Medulla oblongata (tissue), 1 donor: ENCODE measurements around the gene INKA2.

Source experiments
- DNase-seq: peaks from one replicate; pipeline ENCODE4 v3.0.0-alpha.2; 2015; ENCODE audit errors: extremely low spot score

INKA2 gene

DNA sequence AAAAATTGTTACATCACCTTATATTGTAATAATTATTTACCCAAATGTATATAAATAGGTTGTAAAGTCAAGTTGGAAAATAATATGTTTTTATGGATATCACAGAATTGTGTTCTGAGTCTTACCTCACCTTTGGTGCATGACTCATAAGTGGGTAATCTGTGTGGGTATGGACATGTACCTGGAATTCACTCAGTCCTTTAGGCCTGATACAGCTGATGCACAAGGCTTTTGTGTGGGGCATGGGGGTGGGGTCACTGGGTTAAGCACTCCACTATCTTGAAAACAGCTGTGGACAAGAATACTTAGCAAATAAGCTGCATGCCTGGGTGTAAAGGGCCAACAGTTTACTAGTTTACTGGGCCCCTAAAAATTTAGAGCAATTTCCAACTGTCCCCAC lies 34.4 kb downstream of the INKA2 start:
- DNase-seq: no peak

DNA sequence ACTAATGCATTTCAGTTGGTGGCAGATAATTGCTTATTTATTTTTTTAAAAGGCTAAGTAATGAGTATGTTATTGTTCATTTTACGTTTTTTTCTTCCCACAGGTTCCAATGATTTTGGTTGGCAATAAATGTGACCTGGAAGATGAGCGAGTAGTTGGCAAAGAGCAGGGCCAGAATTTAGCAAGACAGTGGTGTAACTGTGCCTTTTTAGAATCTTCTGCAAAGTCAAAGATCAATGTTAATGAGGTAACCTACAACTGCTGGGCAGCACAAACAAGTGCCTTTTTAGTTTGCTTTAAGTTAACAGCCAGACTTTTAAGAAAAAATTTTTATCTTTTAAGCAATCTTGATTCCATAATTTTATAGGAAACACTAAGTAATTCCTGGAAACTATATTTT lies 35.0 kb downstream of the INKA2 start:
- DNase-seq: no peak

DNA sequence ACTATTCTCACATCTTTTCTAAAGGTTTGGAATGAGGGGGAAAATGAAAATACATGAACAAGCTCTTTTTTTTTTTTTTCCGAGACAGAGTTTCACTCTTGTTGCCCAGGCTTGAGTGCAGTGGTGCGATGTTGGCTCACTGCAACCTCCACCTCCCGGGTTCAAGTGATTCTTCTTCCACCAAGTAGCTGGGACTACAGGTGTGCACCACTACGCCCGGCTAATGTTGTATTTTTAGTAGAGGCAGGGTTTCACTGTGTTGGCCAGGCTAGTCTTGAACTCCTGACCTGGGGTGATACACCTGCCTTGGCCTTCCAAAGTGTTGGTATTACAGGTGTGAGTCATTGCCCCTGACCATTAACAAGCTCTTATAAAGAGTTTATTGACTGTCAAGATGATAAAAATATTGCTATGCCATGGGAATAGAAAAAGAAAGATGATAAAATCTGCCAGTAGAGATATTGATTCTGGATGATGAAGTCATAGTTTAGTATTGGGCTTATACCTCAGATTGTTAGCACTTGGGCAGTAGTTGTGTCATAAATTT lies 36.6 kb downstream of the INKA2 start:
- no peak for DNase-seq

DNA sequence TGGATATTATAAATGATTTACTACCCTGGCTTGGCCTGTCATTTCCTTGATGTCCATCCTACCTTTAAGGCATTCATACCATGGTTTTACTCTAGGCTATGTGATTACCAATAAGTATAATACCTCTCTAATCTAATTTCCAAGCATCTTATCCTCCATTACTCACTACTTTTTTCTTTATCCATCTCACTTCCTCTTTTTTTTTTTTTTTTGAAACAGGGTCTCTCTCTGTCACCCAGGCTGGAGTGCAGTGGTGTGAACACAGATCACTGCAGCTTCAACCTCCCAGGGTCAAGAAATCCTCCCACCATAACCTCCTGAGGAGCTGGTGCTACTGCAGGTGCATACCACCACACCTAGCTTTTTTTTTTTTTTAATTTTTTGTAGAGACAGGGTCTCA lies 39.9 kb downstream of the INKA2 start:
- no peak for DNase-seq

DNA sequence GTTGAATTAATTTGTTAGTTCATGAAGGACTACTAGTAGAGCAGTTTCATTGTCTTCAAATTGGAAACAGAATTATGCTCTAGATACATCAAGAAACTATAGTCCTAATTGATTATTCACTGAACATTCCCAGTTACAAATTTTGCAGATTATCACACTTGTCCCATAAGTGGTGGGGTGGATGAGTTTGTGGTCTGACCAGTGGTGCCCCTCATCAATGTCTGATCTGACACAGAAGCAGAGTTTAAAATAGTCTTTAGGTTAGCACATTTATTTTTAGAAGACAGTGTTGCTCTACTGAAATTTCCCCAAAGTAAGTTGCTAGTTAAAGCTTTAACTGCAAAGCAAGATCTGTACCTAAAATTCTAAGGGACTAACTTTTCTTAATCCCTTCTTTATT lies 42.9 kb downstream of the INKA2 start:
- DNase-seq: no peak

DNA sequence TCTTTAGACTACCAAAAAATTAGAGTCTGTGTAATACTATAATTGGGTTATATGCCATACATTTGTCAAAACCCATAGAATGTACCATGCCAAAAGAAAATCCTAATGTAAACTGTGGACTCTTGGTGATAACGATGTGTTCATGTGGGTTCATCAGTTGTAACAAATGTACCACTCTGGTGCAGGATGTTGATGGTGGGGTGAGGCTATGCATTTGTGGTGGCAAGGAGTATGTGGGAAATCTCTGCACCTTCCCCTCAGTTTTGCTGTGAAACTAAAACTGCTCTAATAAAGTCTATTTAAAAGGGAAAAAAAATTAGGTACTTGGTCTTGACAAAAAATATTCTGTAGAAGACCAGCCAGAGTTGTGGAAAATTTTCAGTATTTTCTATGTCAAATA lies 43.4 kb downstream of the INKA2 start:
- no peak for DNase-seq

DNA sequence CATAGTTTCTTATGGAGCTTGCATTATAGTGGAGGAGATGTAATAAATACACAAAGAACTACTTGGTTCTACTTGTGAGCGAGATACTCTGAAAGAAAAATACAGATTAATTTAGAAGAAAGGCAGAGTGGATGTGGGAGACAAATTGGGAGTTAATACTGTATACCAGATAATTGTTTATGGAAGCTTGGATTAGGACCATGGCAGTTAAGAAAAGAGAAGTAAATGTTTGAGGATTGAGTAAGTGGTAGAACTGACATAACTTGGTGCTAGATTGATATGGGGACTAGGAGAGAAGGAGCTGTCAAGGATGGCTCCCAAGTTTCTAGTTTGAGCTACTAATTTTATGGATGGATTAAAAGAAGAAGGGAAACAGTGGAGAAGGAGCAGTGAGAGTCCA lies 47.3 kb downstream of the INKA2 start:
- no peak for DNase-seq

DNA sequence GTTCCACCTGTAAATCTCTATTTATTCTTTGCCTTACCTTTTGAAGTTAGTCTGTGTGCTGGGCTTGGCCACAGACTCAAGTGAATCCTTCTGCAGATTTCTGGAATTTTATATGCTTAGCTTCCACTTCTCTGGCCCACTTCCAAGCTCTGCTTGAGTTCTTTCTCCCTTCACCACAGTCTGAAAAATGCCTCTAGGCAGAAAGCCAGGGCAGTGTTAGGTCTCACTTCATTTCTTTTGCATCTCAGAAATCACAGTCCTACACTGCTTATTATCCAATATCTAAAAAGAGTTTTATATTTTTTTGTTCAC lies 48.9 kb downstream of the INKA2 start:
- DNase-seq: peak; percentile 83
